Superior temporal gyrus (tissue), 1 donor: ENCODE measurements around the gene BRI3.

ENCODE experiments used
- DNase-seq: peaks from one replicate; pipeline ENCODE4 v3.0.0-alpha.2; 2016; ENCODE audit errors: extremely low spot score

The BRI3 gene

DNA sequence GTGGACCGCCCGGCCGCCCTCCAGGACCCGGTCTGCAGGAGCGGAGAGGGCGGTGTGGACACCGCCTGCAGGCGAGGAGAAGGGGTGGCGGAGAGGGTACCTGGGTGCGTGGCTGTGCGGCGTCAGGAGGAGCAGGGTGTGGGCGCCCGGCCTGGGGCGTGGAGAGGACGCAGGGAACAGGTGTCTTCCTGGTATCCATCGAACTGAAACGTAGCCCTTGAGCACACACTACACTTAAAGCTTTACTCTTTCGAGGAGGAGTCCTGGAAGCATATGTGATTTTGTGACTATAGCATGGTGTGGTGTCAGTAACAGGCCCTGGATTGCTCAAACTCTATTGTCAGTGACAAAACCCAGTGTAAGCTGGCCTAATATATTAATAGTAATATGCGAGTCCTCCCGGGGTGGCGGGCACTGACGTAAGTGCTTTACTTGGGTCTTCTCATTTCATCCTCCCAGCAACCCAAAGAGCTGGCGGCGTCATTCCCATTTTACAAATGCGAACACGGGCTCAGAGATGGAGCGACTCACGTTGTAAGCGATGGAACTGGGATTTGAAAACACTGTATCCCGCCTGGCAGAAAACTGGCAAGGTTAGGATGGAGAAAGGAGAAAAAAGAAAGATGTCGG, 28.9 kb upstream of the BRI3 start:
- no peak for DNase-seq

DNA sequence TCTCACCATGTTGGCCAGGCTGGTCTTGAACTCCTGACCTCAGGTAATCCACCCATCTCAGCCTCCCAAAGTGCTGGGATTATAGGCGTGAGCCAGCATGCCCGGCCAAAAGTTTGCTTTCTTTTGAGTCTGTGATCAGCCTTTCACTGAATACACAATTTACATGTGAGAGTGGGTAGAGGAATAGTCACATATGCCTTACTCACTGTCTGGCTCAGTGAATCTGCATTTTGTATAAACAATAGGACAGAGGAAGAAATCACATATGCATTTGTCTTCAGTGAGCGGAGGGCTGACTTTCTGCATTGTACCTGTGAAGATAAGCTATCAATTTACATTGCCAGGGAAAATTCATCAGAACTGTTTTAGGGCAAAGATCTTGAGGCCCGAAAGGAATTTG, 27.0 kb upstream of the BRI3 start:
- DNase-seq, result no peak

DNA sequence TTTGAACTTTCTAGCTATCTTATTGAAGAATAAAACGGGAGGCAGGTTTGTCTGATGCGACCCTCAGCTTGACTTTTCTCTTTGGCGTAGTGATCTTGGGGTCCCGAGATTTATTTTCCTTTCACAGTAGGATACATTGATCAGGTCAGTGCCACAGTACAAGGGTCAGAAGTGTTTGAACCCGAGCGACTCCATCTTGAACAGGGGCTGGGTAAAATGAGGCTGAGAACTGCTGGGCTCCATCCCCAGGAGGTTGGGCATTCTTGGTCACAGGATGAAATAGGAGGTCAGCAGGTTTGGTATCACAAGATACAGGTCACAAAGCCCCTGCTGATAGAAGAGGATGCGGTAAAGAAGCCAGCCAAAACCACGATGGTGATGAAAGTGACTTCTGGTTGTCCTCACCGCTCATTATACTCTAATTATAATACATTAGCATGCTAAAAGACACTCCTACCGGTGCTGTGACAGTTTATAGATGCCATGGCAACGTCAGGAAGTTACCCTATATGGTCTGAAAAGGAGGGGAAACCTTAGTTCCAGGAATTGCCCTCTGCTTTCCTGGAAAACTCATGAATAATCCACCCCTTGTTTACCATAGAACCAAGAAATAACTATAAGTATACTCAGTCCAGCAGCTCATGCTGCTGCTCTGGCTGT, 26.4 kb upstream of the BRI3 start:
- DNase-seq, result no peak

DNA sequence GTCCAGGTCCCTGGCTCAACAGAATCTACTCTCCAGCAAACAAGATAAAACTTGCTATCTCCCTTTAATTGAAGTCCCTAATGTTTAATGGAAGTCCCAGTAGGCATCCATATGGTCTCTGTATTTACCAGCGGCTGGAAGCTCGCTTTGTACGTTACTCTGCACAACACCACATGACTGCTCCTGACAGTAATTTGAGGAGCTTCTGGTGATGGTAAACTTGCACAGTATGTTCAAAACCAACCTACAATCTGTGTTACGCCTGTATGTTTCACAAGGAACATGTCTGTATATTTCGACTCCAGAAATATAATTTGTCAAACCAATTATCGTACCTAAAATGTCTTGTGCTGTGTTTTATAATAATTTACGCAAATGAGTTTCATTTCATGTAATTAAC, 25.1 kb upstream of the BRI3 start:
- DNase-seq, result no peak

DNA sequence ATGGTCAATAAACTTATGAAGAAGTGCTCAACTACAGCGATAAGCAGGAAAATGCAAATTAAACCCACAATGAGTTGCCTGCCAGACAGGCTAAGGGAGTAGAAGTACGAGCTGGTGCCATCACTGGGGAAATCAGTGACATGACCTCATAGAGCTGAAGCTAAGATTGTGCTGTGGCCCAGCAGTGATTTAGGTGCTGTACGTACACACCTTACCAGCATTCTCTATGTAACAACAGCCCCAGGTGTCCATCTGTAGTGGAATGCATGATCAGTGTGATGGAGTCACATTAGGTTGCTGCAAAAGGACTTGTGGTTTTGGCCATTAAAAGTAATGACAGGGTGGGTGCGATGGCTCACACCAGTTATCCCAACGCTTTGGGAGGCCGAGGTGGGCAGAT, 23.8 kb upstream of the BRI3 start:
- DNase-seq, result no peak

DNA sequence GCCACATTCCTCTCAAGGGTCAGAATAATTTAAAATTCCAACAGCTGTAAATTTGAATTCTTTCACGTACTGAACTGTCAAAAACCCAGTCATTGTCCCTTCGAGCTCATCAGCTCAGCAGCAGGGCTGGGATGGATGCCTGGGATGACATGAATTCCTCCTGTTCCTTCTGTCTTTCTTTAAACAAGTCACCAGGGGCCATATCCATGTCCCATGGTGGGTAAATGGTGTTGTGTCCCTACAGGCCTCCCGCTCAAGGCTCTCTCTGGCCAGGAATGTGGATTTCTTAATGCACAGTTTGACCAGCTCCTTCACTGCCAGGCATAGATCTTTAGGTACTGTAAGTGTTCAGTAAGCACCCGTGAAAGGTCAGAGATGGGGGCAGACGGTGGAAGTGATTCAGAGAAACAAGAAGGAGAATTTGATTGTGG, 15.6 kb upstream of the BRI3 start:
- DNase-seq, result no peak

DNA sequence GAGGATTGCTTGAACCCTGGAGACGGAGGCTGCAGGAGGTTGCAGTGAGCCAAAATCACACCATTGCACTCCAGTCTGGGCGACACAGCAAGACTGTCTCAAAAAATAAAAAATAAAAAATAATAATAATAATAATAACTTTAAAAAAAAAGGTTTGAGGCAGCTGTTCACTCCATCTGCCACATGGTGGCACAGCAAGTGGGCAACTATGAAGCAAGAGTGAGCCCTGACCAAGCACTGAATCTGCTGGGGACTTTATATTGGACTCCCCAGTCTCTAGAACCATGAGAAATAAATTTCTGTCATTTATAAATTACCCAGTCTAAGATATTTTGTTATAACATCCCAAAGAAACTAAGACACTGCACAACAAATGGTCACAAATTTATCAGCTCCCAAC, 14.6 kb upstream of the BRI3 start:
- no peak for DNase-seq

DNA sequence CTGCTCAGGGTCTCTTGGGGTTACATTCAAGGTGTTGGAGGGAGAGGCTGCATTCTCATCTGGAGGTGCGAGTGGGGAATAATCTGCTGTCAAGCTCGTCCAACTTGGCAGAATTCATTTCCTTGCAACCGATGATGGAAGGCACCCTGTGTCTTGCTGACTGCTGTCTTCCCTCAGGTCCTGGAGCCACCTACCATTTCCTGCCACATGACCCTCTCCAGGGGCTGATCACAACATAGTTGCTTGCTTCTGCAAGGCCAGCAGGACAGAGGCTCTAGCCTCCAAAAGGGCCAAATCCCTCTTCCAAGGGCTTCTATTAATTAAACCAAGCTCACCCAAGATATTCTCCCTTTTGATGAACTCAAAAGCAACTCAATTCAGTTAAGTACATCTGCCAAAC, 14.2 kb upstream of the BRI3 start:
- no peak for DNase-seq

DNA sequence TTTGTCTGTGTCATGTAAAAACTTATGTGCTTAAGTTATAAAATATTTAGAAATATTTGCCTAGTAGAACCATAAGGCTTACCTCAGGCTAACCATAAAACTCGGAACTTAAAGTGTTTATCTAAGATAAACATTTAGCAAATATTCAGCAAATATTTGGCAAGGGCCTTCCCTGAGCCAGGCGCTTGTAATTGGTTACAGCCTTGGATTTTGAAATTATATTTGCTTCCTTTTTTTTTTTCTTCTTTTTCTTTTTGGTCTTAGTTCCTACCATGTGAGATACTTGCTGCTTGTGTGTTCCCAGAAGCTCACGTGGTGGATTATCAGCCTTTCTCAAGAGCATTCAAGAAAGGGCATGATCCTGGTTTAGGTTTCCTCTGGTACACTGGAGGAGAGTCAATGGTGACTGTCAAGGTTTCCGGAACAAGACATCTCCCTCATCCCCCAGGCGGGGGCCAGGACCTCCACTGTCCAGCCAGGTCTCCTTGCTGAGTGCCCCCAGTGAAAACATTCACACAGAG, 5.2 kb upstream of the BRI3 start:
- no peak for DNase-seq

DNA sequence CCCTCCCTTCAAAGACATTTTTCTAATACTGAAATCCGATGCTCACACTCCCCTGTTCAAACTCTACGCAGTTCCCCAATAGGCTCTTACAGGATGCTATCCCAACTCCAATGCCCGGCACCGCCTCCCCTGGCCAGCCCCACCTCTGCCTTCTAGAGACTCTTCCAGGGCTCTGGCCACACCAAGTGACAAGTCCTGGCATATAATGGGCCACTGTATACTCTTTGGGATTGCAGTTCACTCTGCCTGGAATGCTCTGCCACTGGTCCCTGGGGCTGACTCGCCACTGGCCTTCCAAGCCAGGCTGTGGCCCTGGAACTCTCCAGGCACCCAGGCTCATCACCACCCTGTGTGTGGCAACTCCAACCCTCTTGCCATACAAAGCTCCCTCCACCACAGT, 3.1 kb upstream of the BRI3 start:
- no peak for DNase-seq

DNA sequence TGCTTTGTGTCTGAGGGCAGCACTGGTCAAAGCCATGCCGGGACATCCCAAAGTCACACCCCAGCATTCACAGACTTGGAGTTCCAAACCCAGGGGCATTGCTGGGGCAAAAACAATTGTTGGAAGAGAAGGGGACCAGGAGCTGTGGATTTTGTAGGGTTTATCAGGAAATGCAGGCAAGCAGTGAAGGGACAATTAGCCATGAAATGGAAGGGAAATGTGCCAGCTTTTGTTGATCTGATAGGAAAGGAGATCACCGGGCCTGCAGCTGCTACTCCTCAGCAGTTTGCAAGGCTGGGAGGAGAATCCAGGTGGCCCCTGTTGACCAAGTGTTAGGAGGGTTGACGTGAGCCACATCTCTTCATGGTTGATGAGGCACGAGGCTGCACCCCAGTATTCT, 2.5 kb upstream of the BRI3 start:
- DNase-seq, result no peak

DNA sequence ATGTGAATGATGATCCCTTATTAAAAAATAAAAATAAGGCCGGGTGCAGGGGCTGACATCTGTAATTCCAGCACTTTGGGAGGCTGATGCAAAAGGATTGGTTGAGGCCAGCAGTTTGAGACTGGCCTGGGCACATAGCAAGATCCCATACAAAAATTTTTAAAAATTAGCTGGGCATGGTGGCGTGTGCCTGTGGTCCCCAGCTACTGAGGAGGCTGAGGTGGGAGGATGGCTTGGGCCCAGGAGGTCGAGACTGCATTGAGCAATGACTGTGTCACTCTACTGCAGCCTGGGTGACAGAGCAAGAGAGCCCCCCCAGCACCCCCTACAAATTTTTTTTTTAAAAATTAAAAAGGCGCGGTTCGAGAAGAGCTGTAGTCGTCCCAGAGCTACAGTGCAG, 1.2 kb upstream of the BRI3 start:
- DNase-seq, result no peak

DNA sequence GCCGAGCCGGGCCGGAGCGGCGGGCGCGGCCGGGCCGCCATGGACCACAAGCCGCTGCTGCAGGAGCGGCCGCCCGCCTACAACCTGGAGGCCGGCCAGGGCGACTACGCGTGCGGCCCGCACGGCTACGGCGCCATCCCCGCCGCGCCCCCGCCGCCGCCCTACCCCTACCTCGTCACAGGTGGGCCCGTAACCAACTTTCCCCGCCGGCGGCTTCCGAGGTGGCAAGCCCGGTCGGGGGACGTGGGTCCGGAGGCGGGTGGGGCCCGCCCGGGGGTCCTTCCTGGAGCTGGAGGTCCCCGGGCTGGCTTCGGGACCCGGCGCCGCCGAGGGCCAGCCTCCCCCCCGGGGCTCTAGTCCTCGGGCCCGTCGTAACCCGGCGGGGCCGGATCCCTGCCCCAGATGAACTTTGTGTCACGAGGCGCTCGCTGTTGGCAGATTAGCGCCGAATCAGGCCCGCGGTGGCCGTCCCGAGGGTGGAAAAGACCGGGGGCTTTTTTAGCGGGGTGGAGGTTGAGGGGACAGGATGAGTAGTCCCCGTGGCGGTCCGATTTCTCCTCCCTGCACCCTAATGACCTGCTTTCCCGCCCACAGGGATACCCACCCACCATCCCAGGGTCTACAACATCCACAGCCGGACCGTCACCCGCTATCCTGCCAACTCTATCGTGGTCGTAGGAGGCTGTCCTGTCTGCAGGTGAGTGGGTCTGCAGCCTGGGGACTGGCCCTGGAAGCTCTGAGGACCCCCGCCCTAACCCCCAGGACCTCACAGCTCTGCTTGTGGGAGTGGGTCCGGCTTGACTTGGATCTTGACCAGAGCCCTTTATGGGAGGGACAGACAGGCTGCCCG, 496 bp downstream of the BRI3 start:
- no peak for DNase-seq

DNA sequence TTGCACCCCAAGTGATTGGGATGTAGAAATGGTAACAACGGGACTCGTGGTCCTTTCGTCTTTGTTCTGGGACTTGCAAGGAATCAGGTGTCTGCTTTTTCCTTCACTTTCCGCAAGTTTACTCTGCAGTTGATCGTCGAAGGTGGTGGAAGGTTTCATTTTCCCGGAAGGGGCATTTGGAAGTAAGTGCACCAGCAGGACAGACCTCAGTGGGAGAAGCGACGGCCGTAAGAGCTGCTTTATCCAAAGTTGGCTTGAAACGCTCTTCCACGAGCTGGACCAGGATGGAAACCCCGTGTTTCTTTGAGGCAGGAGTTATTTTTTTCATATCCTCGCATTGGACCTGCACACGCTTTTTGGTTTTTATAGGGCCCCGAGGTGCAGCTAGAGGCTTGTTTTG, 1.2 kb downstream of the BRI3 start:
- DNase-seq, result no peak

DNA sequence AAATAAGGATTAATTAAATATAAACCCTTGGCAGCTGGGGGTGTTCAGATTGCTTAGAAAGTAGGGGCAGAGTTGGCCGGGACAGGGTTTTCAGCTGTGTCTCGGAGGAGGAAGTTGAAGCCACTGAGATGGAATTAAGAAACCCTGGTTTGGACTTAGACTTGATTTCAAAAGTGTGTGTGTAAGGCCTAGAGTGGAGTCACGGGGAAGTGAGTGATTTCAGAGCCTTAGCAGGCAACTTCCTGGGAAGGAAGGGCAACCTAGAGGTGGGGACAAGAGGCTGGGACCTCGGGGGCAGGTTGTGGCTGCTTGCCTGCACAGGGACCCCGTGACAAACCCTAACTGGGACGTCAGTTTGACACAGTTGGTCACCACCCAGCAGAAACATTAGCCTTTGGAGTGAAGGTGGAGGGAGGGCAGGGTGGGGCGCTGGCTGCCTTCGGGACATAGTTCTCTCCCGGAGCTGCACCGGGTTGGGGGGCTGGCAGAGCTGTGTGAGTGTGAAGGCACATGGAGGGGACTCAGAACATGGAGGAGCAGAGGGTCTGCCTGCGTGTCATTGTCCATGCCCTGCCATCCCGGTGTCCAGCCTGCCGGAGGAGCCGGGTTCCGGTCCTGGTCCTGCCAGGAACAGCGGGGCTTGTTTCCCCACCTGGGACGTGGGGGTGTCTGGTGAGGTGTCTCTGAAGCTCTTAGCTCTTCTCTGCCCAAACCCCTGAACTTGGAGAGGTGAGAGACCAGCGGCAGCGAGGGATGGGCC, 1.8 kb downstream of the BRI3 start:
- DNase-seq, result no peak

DNA sequence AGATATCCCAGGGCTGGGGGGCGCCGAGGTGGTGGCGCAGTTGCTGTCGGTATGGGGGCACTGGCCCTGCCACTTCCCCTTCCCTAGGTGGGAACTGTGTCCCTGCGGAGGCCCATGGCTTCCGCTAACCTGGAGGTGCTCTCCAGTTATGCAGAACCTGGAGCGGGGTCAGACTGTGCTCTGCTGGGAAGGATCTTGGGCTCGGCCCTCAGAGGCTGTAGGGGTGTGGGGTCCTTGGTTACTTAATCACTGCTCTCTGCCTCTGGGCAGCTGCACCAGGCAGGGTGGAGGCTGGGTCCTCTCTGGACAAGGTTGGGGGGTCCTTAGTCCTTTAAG, 2.4 kb downstream of the BRI3 start:
- no peak for DNase-seq

DNA sequence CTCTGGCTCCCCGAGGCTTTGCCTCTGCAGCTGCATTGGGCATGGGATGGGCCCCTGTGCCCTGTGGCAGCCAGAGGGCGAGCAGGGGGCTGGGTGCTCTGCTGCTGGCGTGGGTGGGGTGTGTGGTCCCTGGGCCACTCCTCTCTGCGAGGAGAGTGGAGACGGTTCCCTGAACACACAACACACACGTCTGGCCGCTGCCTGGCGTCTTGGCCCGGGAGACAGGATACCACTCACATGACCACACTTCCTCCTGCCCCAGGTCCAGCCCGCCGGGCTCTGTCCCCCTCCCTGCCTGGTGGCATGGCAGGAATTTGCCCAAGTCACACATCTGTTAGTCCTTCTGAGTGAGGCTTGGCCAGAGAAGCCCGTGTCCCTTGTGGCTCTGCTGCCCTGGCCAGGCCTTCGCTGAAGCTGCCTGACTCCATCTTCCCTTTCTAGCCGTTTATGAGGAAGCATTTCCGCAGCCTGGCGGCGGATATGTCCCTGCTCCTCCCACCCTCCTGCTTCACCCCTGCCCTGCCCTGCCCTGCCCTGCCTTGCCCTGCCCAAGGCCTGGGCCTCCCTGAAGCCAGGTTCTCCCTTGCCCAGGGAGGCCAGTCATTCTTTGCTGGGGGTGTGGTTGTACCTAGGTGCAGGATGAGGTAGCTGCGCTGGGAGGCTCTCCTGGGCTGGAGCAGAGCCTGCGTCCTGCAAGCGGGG, 3.0 kb downstream of the BRI3 start:
- DNase-seq, result no peak

DNA sequence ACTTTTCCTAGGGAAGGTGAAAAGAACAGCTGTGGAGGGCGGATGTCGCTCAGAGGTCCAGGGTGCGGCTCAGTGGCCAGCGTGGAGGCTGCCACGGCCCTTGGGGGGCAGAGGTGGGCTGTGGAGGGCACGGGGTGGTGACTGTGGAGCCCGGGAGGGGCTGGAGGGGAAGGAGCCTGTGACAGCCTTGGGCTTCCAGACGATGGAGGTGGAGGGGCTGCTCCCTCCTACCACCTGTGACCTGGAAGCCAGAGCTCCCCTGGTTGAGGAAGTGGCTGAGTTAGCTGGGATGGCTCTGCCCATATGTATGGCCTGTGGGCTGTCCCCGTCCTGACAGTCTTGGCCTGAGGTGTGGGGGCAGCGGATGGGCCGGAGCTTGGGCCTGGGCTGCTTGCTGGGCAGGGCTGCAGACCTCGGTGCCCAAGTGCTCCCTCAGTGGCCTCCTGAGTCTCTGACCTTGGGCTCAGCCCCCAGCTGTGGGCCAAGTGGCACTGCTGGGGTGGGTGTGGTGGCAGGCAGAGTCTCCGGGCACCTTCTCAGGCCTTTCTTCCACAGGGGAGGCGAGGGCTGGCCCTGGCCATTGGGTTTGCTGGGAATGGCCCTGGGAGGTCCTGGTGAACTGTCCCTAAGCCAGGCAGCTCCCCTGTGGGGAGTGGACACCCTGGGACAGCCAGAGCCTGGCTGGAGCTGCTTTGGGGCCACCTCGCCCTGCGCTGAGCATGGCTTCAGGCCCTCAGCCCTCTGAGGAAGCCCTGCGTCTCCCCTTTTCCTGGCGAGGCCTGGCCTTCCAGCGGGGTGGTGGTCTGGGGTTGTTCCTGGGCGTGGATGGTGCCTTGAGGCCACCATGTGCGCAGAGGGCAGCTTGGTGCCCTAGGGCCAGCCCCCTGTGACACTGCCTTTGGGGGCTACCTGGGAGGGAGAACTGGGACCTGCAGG, 3.9 kb downstream of the BRI3 start:
- no peak for DNase-seq

DNA sequence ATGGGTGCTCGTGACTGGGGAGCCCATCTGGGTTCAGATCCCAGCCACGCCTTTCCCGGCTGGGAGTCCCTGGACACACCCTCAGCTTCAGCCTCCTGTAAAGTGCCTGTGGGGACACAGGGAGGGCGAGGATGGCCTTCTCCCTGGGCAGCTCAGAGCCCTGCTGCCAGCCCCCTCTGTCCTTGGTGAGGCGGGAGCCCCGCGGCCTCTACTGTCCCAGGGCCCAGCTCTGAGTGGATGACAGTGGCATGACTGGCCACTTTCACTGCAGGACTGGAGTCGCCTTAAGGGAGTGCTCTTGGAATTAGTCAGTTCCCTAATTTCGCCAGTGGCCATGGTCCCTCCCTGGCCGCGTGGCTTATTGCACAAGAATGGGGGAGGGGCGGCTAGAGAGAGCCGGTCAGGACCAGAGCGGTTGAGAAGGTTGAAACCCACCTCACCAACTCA, 4.6 kb downstream of the BRI3 start:
- DNase-seq, result no peak

DNA sequence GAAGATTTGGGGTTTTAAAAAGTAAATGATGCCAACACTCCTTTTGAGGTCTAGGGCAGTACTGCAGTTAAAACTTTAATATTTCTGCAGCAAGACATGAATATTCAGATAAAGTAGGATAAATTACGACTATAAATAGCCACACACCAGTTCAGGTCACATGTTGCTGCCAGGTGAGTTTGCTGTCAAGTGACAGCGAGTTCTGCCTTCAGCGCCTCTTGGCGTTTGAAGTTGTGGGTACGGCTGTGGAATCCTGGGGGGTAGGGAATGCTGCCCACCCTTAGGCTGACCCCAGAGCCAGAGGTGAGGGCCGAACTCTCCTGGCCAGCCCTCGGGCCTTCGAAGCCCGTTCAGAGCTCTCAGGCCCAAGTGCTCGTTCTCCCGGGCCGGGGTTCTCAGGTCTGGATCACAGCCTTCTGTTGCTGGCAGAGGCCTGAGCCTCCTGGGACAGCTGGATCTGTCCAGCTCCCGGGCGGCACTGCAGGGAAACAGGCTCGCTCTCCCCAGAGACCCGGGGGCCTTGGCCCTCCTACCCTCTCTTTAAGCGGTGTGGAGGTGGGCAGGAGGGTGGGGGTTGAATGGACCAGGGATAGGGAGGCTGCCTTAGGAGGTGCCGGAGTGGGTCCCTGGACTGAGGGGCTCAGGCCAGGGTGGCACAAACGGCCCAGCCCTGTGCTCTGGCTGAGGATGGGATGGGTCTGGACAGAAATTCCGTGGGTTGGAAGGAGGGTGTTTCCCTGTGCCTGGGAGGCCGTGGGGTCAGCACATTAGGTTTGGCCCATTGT, 5.4 kb downstream of the BRI3 start:
- DNase-seq, result no peak
